HG03457 (cell line): Measurements from ENCODE around the gene RNASEH2B.
A peak's percentile ranks its signal among the peaks of the same experiment; 100 is the strongest.

Source experiments
- ATAC-seq: cut with Tn5 transposase; IDR thresholded peaks from one replicate; pipeline ENCODE4 v1.9.1; 2021; ENCODE audit warnings: moderate number of reproducible peaks; ENCODE audit not compliant: unreplicated experiment

The RNASEH2B gene

DNA sequence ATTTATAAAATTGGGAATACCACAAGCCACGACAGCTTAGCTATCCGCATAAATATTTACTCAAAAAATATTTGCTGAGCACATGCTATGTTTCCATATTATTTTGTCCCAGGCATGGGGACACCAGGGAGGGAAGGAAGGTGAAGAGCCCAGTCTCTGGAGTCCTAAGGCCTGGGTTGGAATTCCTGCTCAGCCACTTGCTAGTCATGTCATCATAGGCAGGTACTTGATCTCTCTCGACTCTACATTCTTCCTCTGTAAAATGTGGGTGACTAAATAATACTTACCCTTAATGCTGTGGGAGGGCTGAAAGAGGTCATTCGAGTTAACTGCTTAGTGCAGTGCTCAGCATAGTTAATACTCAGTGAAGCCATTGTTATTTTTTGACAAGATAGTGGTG, 4.3 kb upstream of the RNASEH2B start:
- ATAC-seq, result no peak

- ATAC-seq, result no peak
Measured at GRCh38 chr13:50907781-50908180, 1.8 kb upstream of the RNASEH2B start.

- no peak for ATAC-seq
Measured at GRCh38 chr13:50908371-50908770, 1.2 kb upstream of the RNASEH2B start.

DNA sequence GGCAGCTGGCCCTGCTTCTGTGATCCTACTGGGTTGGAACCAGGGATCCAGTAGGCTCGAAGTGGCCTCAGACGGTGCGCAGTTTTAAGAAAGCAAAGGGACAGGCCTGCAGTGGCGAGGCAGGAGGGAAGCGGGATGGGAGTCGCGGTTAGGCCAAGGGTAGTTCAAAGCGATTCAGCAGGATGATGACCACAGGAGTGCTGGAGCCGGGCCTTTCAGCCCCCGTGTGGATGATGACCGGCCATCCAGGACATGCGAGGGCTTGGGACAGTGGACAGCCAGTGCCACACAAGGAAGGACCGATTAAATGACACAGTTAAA, 854 bp downstream of the RNASEH2B start:
- ATAC-seq, result no peak

- ATAC-seq, result no peak
Measured at GRCh38 chr13:50911081-50911631, 1.6 kb downstream of the RNASEH2B start.

DNA sequence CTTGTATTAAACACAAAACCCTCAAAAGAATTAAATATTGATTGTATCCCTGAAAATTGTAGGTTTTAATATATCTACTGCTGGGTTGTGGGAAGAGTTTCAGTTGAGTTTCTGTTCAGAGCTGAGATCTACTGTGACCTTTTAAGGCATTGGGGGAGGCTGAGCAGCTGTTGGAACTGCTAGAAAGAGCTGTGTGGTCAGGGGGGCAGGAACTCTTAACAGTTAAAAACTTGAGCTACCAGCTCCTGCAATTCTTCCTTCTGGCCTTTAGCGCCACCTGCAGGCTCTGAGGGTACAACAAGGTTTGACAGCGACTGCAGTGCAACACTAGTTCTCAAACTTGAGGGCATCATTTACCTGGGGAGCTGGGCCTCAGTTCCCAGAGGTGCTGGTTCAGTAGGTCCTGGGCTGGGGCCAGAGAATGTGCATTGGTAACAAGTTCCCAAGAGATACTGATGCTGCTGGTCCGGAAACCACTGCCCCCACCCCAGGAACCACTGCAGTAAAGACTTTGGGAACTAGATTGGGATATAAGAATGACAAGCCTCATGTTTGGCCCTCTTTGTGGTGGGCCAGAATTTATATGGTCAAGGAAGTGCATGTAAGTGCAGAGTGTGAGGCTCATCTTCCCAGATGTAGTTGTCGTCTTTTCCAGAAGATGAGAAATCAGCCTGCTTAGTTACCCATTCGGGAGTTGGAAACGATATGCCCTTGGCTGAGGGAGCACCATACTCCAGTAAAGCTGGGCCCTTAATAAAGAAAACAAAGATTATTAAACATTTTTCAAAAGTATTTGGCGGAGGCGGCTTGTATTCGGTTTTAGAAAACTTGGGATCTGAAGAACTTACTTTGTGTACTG, 2.6 kb downstream of the RNASEH2B start:
- ATAC-seq, result peak; percentile 41

DNA sequence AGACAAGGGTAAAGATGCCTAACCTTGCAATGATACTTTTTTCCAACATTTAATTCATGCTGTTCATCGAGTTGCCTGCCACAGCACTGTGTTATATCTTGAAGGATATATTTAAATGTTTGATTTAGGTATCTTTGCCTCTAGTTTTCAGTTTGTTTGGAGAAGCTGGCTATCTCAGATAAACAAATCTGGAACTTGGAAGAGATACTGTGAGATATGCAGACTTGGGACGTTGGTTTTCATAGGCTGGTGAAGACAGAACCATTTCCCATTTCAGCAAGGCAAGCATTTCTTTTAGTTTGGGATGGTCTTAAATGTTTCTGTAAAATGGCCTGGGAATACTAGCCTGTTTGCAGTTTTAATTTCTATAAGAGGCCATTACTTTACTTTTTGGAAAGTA, 3.3 kb downstream of the RNASEH2B start:
- no peak for ATAC-seq

DNA sequence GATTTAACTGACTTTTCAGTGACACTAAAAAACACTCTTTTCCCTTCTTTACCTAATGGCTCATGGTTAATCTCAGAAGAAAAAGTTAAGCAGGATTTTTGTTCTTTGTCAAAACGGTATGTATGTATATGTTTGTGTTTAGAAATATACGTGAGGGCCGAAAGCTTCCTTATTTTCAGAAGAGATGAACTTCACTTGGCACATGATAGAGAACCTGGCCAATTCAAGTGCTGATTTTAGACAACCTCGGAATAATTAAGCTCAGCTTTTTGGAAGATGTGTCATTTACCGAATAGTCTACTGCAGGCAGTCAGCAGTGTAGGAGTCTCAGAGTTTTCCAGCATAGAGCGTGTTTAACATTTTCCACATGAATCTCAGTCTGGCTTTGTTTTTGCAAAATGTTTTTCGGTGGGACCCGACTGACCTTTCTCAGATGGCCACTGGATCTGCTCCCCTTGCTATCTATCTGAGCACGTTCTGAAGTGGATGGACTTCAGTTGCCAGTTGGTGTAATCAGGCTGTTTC, 4.6 kb downstream of the RNASEH2B start:
- ATAC-seq, result no peak

- ATAC-seq, result no peak
Measured at GRCh38 chr13:50914848-50915247, 5.3 kb downstream of the RNASEH2B start.

- ATAC-seq, result no peak
Measured at GRCh38 chr13:50915565-50915964, 6.0 kb downstream of the RNASEH2B start.

GRCh38 chr13:50916701-50917184, 7.2 kb downstream of the RNASEH2B start:
- no peak for ATAC-seq

GRCh38 chr13:50917572-50917971, 8.0 kb downstream of the RNASEH2B start:
- no peak for ATAC-seq

DNA sequence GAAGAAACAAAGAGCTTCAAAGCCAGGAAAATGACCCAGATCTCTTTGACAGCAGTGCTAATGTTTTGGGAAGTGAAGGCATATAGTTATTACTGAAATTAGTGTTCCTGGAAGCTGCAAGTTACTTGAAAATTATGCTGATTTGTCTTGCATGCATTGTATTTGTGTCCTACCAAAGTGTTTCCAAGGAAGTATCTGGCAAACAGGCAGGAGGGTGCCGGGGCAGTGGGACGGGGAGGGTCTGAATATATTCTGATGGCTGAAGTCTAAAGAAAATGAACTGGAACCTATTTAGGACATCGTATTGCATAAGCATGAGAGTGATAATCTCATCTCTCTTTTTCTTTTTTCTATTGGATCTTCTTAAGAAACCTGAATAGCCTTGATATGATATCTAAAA, 9.0 kb downstream of the RNASEH2B start:
- ATAC-seq, result no peak

- ATAC-seq, result no peak
Measured at GRCh38 chr13:50919277-50919676, 9.7 kb downstream of the RNASEH2B start.

GRCh38 chr13:50921706-50922105, 12.1 kb downstream of the RNASEH2B start:
- ATAC-seq, result no peak

DNA sequence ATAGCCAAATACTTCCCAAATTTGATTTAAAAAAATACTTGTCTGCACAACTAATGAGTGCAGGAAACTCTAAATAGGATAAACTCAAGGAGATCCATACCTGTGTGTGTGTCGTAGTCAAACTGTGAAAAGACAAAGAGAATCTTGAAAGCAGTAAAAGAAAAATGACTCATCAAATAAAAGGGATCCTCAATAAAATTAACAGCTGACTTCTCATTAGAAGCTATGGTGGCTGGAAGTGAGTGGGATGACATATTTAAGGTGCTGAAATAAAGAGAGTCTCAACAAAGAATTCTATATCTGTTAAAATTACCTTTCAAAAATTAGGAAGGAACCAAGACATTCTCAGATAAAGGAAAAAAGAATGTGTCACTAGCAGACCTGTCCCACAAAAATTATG, 13.7 kb downstream of the RNASEH2B start:
- ATAC-seq, result no peak

DNA sequence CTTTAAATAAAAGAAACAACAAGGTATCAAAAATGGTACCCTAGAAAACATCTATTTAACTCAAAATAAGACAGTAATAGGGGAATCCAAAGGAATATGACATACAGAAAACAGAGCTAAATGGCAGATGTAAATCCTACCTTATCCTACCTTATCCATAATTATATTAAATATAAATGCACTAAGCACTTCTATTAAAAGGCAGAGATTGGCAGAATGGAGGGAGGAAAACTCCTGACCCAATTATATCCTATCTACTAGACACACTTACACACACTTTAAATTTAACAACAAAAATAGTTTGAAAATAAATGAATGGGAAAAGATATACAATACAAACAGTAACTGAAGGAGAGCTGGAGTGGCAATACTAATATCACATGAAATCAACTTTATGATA, 14.4 kb downstream of the RNASEH2B start:
- no peak for ATAC-seq

- no peak for ATAC-seq
Measured at GRCh38 chr13:50927701-50928100, 18.1 kb downstream of the RNASEH2B start.

DNA sequence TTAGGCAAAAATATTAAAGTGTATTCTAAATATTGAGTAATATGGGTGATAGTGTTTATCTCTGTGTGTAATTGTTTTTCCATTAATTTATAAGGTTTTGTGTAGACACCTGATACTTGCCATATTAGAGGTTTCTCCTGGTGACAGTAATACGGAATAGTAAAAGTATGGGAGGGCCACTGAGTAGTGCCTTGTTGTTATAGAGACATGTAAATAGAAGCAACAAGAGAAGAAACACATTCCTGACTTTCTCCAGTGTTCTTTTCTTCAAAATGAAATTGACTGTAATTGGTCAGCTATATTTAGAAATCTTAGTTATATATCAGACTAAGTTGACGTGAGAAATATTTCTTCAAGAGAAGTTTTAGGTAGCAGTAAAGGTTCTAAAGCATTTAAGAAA, 18.5 kb downstream of the RNASEH2B start:
- no peak for ATAC-seq

- ATAC-seq, result no peak
Measured at GRCh38 chr13:50928659-50929462, 19.3 kb downstream of the RNASEH2B start.

DNA sequence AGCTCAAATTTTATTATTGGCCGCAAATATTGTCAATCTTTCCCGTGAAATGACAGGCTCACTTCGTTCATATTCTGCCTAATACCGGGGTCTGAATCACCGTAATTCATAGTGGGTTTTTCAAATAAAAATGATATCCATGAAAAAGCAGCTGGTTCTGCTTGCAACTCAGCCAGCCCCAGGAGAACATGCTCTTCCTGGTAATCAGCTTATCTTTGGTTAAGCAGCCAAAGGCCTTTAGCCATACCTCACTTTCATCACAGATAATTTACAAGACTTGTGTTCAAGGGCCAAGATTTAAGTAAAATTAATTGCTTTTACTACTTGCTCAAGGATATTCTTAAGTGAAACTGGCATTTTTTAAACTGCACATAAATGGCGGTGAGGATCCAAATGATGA, 22.5 kb downstream of the RNASEH2B start:
- ATAC-seq, result no peak
